ENCODE results near the gene ARMH4.
"Not testable (repeated sequence)": the region's sequence is repeated elsewhere in the genome, so short reads cannot be mapped to it uniquely, and the experiment has no call there.

ARMH4 gene

GRCh38 chr14:58146399-58146798, 5.6 kb downstream of the ARMH4 start:
- no peak for DNase-seq (ENCODE audit: low spot score)

- DNase-seq (ENCODE audit: low spot score): no peak
Observed at GRCh38 chr14:58145936-58146335, 6.1 kb downstream of the ARMH4 start.

- no peak for DNase-seq (ENCODE audit: low spot score)
Observed at GRCh38 chr14:58143106-58143505, 8.9 kb downstream of the ARMH4 start.

- no peak for DNase-seq (ENCODE audit: low spot score)
Observed at GRCh38 chr14:58141893-58142292, 10.1 kb downstream of the ARMH4 start.

GRCh38 chr14:58138714-58139482, 13.1 kb downstream of the ARMH4 start:
- no peak for DNase-seq (ENCODE audit: low spot score)

GRCh38 chr14:58138031-58138713, 13.8 kb downstream of the ARMH4 start:
- no peak for DNase-seq (ENCODE audit: low spot score)

GRCh38 chr14:58133739-58134138, 18.3 kb downstream of the ARMH4 start:
- DNase-seq (ENCODE audit: low spot score): peak; percentile 53

GRCh38 chr14:58131386-58131785, 20.6 kb downstream of the ARMH4 start:
- peak; percentile 14 for DNase-seq (ENCODE audit: low spot score)

- no peak for DNase-seq (ENCODE audit: low spot score)
Observed at GRCh38 chr14:58130116-58130782, 21.8 kb downstream of the ARMH4 start.

GRCh38 chr14:58129208-58129607, 22.8 kb downstream of the ARMH4 start:
- DNase-seq (ENCODE audit: low spot score): no peak

GRCh38 chr14:58128416-58128815, 23.6 kb downstream of the ARMH4 start:
- DNase-seq (ENCODE audit: low spot score): no peak

- DNase-seq (ENCODE audit: low spot score): not testable (repeated sequence)
Observed at GRCh38 chr14:58122546-58122945, 29.5 kb downstream of the ARMH4 start.

GRCh38 chr14:58121530-58122186, 30.4 kb downstream of the ARMH4 start:
- no peak for DNase-seq (ENCODE audit: low spot score)

- no peak for DNase-seq (ENCODE audit: low spot score)
Observed at GRCh38 chr14:58119381-58119780, 32.6 kb downstream of the ARMH4 start.

GRCh38 chr14:58118097-58118815, 33.8 kb downstream of the ARMH4 start:
- no peak for DNase-seq (ENCODE audit: low spot score)

GRCh38 chr14:58109744-58110143, 42.3 kb downstream of the ARMH4 start:
- no peak for DNase-seq (ENCODE audit: low spot score)

- DNase-seq (ENCODE audit: low spot score): no peak
Observed at GRCh38 chr14:58108717-58109116, 43.3 kb downstream of the ARMH4 start.

GRCh38 chr14:58107947-58108552, 44.0 kb downstream of the ARMH4 start:
- peak; percentile 75 for DNase-seq (ENCODE audit: low spot score)

- no peak for DNase-seq (ENCODE audit: low spot score)
Observed at GRCh38 chr14:58107041-58107440, 45.0 kb downstream of the ARMH4 start.

GRCh38 chr14:58106446-58106845, 45.6 kb downstream of the ARMH4 start:
- DNase-seq (ENCODE audit: low spot score): no peak

GRCh38 chr14:58104808-58105207, 47.2 kb downstream of the ARMH4 start:
- peak; percentile 54 for DNase-seq (ENCODE audit: low spot score)

Data from GM03348 (cell line).